ENCODE results near the gene BPIFB2.

Gene BPIFB2

DNA sequence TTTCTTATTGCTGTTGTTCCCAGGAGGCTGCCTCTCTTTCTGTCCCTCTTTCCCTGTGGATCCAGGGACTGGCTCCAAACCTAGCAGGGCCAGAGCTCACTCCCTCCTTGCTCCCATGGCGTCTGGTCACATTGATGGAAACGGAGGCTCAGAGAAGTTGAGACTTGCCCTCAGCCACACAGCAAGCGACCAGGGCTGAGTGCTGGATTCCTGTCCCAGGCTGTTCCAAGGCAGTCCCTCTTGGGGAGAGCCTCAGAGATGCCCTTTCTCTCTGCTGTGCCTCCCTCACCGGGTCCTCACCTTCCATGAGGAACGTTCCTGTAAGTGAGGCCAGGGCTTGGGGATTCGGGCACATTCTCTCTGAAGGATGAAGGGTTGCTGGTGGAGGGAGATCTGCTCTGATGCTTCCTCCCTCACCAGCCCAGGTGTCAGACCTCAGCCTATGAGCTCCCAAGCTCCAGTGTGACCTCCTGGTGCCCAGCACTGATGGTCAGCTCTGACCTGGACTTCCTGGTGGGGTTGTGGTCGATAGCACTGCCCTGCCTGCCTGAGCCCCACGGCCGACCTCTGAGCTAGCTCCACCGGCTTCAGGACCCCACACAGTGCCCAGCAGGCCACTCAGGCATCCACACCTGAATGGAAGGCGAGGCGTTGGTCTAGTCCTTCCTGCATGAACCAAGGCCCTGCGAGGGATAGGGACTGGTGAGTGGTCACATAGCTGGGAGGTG, 30.1 kb upstream of the BPIFB2 start:
- peaks cover 95% of the 10 kb centered on the region for H3K4me1 ChIP-seq
- H3K27ac ChIP-seq, result peak overlapping the region; percentile 97
- H3K9me3 ChIP-seq, result no peaks in the 10 kb centered on the region
- no peaks in the 10 kb centered on the region for H4K20me1 ChIP-seq
- no peak for TF ChIP-seq Cebpa-rat (IDR thresholded peaks at IDR 0.05)
- H3K36me3 ChIP-seq, result no peaks in the 10 kb centered on the region
- H3K4me3 ChIP-seq, result no peak overlapping the region
- no peaks in the 10 kb centered on the region for H3K27me3 ChIP-seq
- peak overlapping the region; percentile 55; the same call in 1 of the 2 replicates for H3K9ac ChIP-seq
- H3K4me2 ChIP-seq, result peak overlapping the region; percentile 99

DNA sequence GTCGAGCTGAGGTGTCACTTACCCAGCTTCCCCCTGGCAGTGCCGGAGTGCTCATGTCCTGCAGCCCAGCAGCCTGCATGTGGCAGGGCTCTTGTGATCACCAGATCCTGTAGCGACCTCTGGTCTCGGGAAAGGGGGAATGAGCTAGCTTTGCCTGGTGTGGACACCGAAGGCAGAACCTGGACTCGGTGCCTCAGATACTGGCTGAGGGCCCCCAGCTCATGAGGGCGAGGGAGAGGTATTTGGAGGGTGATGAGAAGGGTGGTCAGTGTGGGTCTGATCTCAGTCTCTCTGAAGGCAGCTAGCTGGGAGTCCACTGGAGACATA, 29.5 kb upstream of the BPIFB2 start:
- H3K4me1 ChIP-seq, result peaks cover 95% of the 10 kb centered on the region

DNA sequence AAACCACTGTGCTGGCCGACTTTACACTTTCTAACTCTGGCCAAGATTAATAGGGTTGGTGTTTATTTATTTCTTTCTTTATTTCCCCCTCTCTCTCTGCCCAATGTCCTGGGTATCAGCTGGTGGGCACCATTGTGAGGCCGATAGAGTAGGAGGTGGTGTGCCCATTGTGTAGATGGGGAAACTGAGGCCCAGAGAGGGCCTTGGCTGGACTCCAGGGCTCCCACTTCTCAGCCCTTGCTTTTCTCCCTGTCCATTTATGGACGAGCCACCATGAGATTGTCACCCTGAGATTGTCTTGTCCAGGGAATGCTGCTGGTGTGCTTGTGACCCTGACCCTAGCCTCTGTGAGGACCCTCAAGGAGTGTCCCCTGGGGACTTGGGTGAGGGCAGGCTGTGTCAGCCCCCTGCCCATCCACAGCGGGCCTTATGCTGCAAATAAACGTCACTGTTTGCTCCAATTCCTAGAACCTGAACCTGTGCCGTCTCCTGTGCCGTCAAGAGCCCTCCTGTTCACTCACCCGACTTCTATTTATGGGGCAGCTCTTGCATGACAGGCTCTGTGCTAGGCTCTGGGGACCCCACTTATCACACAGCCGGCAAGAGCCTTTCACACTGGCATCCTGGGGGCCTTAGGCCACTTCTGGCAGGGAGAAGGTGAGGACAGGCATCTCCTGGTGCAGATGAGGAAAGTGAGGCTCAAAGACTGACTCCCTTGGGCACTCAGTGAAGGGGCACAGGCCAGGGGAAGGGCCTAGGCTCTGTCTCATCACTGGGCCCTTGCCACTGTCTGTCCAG, 28.1 kb upstream of the BPIFB2 start:
- TF ChIP-seq Cebpa-rat (IDR thresholded peaks at IDR 0.05), result no peak
- Histone ChIP-seq H4K20me1 (no peaks in the 10 kb centered on the region), H3K27me3 (no peaks in the 10 kb centered on the region), H3K36me3 (no peaks in the 10 kb centered on the region), H3K9ac (peak overlapping the region; percentile 57; the same call in 1 of the 2 replicates), H3K4me2 (peak overlapping the region; percentile 99), H3K27ac (peak overlapping the region; percentile 82), H3K9me3 (no peaks in the 10 kb centered on the region), H3K4me3 (no peak overlapping the region), H3K4me1 (peaks cover 95% of the 10 kb centered on the region)

More for the DNA sequence above, 29.5 kb upstream of the BPIFB2 start:
- H3K4me2 ChIP-seq, result peak overlapping the region; percentile 99
- no peaks in the 10 kb centered on the region for H3K27me3 ChIP-seq
- no peak overlapping the region for H3K4me3 ChIP-seq
- no peaks in the 10 kb centered on the region for H3K36me3 ChIP-seq
- TF ChIP-seq Cebpa-rat (IDR thresholded peaks at IDR 0.05), result no peak
- peak overlapping the region; percentile 97 for H3K27ac ChIP-seq
- no peaks in the 10 kb centered on the region for H3K9me3 ChIP-seq
- peak overlapping the region; percentile 55 for H3K9ac ChIP-seq
- H4K20me1 ChIP-seq, result no peaks in the 10 kb centered on the region

DNA sequence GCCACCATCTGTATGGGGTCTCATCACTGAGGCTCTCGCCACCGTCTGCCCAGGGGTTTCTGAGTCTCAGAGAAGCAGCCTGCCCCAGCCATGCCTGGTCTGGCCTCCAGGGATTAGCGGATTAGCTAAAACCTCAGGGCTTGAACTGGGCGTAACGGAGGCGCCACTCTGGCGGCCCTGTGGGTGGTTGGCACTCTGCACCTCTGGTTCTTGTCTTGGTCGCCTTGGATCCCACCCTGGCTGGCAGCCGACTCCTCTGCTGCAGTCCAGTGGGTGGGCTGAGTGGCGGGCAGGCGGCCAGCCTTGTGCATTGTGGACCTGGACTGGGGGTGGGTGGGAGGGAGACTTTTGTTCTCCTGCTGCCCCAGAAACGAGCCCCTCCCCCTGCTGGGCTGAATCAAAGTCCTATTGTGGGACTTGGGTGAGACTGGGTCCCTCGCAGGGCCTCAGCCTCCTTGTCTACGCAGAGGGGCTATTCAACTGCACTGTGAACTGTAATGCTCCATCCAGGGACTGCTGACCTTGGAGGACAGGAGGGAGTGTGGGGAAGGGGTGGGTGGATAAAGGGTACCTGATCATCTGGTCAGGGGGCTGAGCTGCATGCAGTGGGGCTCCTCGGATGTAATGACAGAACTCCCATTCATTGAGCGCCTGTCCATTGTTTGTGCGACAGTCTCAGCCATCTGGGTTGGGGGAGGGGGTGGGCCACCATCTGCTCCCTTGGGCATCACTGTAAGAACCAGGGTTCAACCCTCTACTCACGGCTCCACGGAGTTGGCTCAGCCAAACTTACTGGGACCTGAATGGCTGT, 27.2 kb upstream of the BPIFB2 start:
- H3K4me3 ChIP-seq, result no peak overlapping the region
- H4K20me1 ChIP-seq, result no peaks in the 10 kb centered on the region
- H3K4me1 ChIP-seq, result peaks cover 87% of the 10 kb centered on the region
- H3K36me3 ChIP-seq, result no peaks in the 10 kb centered on the region
- no peak for TF ChIP-seq Cebpa-rat (IDR thresholded peaks at IDR 0.05)
- peak overlapping the region; percentile 82 for H3K27ac ChIP-seq
- H3K9ac ChIP-seq, result peak overlapping the region; percentile 57; the same call in 1 of the 2 replicates
- H3K9me3 ChIP-seq, result no peaks in the 10 kb centered on the region
- H3K27me3 ChIP-seq, result no peaks in the 10 kb centered on the region
- H3K4me2 ChIP-seq, result peak overlapping the region; percentile 99

DNA sequence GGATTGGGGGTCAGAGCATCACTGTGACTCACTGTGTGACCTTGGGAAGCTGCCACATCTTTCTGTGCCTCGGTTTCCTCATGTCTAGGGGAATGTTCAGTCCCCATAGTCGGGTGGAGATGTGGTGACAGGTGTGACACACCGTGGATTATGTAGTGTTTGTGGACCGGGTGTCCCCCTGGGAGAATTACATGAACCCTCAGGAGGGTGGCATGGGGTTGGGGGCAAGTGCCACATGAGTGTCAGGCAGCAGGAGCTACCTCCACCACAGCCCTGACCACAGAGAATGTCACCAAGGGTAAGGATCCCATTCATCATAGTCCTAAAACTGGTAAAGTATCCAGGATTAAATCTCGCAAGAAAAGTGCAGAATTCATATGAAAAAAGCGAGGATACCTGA, 26.5 kb upstream of the BPIFB2 start:
- no peak overlapping the region for H3K9ac ChIP-seq
- H3K4me3 ChIP-seq, result no peak overlapping the region
- peak overlapping the region; percentile 82; the same call in 1 of the 2 replicates for H3K27ac ChIP-seq
- peak overlapping the region; percentile 99 for H3K4me2 ChIP-seq
- H3K4me1 ChIP-seq, result peaks cover 81% of the 10 kb centered on the region
- no peaks in the 10 kb centered on the region for H4K20me1 ChIP-seq
- H3K9me3 ChIP-seq, result no peaks in the 10 kb centered on the region
- H3K36me3 ChIP-seq, result no peaks in the 10 kb centered on the region
- no peaks in the 10 kb centered on the region for H3K27me3 ChIP-seq
- TF ChIP-seq Cebpa-rat (IDR thresholded peaks at IDR 0.05), result no peak

DNA sequence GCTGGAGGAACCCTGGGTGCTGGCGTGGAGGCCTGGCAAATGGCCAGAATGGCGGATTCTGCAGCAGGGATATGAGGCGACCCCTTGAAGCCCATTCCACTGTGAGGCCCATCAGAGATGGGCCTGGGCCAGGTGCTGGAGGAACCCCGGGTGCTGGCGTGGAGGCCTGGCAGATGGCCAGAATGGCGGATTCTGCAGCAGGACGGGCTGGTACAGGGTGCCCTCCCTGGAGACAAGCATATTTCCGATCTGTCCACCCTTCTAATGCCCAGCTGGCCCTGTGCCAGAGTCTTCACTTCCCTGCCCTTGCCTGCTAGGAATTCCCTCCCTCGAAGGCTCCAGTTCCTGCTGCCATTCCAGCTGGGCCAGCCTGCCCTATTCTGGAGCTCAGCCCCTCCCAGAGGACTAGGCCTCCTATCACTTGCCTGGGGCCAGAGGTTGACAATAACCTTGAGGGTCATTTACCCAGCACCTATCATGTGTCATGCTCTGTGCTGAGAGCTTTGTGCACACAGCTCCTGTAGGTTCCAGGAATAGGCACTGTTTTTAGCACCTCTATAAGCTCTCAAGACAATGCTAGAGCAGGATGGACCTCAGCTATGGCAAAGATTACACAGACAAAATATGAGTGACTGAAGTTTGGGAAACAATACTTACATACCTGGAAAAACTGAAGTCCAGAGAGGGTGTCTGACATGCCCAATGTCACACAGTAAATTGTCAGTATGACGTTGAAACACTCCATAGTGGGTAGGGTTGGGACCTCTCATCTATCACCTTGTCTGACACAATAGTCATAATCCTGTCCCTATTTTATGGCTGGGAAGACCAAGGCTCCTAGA, 24.7 kb upstream of the BPIFB2 start:
- Histone ChIP-seq H3K4me2 (peak overlapping the region; percentile 61), H4K20me1 (no peaks in the 10 kb centered on the region), H3K27ac (peak overlapping the region; percentile 56), H3K27me3 (no peaks in the 10 kb centered on the region), H3K9me3 (no peaks in the 10 kb centered on the region), H3K4me1 (peaks cover 79% of the 10 kb centered on the region), H3K9ac (no peak overlapping the region; the same call in 1 of the 2 replicates), H3K36me3 (no peaks in the 10 kb centered on the region), H3K4me3 (no peak overlapping the region)
- no peak for TF ChIP-seq Cebpa-rat (IDR thresholded peaks at IDR 0.05)

DNA sequence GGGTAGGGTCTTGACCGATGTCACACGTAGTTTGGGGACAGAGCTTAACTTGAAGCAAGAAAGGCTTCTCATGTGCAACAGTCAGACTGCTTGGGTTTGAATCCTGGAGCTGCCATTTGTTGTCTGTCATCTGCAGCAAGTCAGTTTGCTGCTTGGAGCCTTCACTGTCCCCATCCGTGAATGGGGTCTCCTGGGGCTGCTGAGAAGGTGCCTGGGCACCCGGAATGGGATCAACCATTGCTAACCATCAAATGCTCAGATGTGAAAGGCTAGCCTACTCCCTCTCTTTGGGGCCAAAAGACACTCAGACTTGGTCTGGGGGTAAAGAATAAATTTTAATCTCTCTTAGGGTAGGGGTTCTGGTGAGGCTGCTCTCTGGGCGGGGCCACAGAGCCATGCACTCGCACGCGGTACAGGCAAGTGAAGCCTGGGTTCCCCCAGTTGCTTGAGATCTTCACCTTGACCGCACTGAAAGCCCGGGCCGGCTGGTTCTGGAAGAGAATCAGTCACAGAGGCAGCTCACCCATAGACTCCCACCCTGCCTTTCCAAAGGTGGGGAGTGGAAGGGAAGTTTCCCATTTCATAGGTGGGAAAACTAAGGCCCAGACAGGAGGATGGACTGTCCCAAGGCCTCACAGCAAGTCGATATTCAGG, 23.9 kb upstream of the BPIFB2 start:
- no peaks in the 10 kb centered on the region for H3K27me3 ChIP-seq
- no peak overlapping the region for H3K4me3 ChIP-seq
- no peak overlapping the region for H3K9ac ChIP-seq
- H3K4me2 ChIP-seq, result peak overlapping the region; percentile 14; the same call in 1 of the 2 replicates
- no peak for TF ChIP-seq Cebpa-rat (IDR thresholded peaks at IDR 0.05)
- peaks cover 79% of the 10 kb centered on the region for H3K4me1 ChIP-seq
- no peaks in the 10 kb centered on the region for H4K20me1 ChIP-seq
- no peaks in the 10 kb centered on the region for H3K36me3 ChIP-seq
- no peak overlapping the region for H3K27ac ChIP-seq
- H3K9me3 ChIP-seq, result no peaks in the 10 kb centered on the region

DNA sequence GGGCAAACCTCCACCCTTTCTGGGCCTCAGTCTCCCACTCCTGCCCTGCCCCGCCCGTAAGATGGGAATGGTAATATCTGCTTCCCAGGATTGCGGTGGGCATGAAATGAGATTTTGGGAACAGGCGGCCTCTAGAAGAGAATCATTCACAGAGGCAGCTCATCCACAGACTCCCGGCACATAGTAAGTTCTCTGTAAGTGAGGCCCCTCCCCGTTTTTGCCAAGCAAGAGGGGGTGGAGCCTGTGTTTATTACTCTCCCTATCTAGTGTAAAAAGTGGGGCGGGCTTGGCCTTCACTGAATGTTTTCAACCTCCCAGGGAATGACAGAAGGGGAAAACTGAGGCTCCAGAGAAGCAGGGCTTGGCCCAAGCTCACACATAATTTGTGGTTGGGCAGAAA, 23.3 kb upstream of the BPIFB2 start:
- H4K20me1 ChIP-seq, result no peaks in the 10 kb centered on the region
- no peak for TF ChIP-seq Cebpa-rat (IDR thresholded peaks at IDR 0.05)

More for the DNA sequence above, 23.3 kb upstream of the BPIFB2 start:
- Histone ChIP-seq H3K36me3 (no peaks in the 10 kb centered on the region), H3K9ac (no peak overlapping the region), H3K27me3 (no peaks in the 10 kb centered on the region), H3K4me1 (peaks cover 74% of the 10 kb centered on the region), H3K4me2 (peak overlapping the region; percentile 14; the same call in 1 of the 2 replicates), H3K27ac (no peak overlapping the region), H3K9me3 (no peaks in the 10 kb centered on the region), H3K4me3 (no peak overlapping the region)

All from BLaER1 (cell line).